ENCODE measurements around the gene SLC6A15.

GRCh38 chr12:84826925-84827324 lies 85.7 kb downstream of the SLC6A15 start:
- TF ChIP-seq ETV6 (IDR thresholded peaks at IDR 0.05; ENCODE audit: borderline replicate concordance in 1 of 2, low read depth in 2 of 2, low read length in 1 of 2) (no peak), ETV6 (CRISPR knock-in tag; IDR thresholded peaks at IDR 0.05; ENCODE audit: borderline replicate concordance) (no peak), EP300 (IDR thresholded peaks at IDR 0.05; ENCODE audit: low read length) (no peak), HDAC2 (IDR thresholded peaks at IDR 0.05) (no peak), EZH2 (IDR thresholded peaks at IDR 0.05; ENCODE audit: borderline replicate concordance, low read depth, low read length) (no peak), ZNF707 (CRISPR knock-in tag; conservative IDR thresholded peaks at IDR 0.05) (no peak)
- TF ChIP-seq, protein P1, sequence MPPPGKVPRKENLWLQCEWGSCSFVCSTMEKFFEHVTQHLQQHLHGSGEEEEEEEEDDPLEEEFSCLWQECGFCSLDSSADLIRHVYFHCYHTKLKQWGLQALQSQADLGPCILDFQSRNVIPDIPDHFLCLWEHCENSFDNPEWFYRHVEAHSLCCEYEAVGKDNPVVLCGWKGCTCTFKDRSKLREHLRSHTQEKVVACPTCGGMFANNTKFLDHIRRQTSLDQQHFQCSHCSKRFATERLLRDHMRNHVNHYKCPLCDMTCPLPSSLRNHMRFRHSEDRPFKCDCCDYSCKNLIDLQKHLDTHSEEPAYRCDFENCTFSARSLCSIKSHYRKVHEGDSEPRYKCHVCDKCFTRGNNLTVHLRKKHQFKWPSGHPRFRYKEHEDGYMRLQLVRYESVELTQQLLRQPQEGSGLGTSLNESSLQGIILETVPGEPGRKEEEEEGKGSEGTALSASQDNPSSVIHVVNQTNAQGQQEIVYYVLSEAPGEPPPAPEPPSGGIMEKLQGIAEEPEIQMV (tag; conservative IDR thresholded peaks at IDR 0.05; ENCODE audit: low read depth): no peak

Measured in K562 (cell line).